Measurements from ENCODE around the gene CMYA5.

Gene CMYA5

DNA sequence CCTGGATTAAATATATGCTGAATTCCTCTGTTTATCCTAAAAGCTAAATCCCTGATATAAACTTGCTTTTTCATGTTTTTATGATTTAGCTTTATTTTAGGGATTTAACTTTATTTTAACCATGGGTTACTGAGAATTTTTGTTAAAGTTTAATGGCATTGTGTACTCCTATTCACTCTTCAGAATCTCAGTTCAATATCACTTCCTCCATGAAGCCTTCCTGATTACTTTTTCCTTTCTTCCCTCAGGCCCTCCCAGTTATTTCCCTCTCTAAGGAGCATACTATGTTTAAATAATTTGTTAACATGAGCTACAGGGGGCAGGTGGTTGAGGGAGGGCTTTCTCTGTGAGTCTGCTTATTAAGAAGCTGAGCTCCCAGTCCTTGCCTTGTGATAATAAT is 151.5 kb downstream of the CMYA5 start:
- DNase-seq: no peak

DNA sequence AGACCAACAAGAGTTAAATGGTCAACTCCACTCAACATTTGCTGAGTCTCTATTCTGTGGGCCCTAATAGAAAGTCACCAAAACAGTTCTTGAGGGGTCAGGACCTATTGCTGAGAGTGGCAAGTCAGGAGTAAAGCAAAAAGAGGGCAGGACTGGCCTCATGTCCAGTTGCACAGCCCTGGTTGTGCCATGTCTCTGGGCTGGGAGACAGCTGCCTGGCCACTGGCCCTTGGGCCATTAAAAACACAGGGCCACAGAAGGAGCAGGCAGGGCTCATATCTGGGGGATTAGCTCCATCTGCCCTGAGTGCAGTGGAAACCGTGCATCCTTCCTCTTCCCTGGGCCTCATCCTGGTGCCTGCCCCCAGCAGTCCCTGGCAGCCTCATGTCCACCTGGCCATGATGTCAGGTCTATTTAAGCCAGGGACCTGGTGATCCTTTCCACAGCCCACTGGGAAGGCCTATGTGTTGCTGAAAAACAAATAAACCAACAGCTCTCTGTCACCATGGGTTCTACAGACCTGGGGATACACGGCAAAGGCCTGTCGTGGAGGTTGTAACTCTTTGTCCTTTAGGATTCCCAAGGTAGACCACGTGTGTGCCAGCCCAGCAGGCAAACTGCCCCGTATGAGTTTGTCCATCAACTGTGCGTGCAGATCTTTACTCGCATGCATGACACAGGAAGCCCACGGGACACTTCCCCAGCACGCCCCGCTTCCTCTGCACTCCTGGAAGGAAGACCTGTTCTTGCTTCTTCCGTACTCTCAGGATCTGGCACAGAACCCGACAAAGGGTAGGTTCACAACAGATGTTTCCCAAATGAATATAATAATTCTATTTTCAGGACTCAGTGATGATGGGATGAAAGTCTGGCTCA is 152.6 kb downstream of the CMYA5 start:
- no peak for DNase-seq

- no peak for DNase-seq
Observed at GRCh38 chr5:79842991-79843390, 153.4 kb downstream of the CMYA5 start.

GRCh38 chr5:79843450-79844388 is 154.1 kb downstream of the CMYA5 start:
- no peak for DNase-seq

- DNase-seq: no peak
Observed at GRCh38 chr5:79844571-79844970, 154.9 kb downstream of the CMYA5 start.

GRCh38 chr5:79845448-79846197 is 156.0 kb downstream of the CMYA5 start:
- DNase-seq: no peak

- no peak for DNase-seq
Observed at GRCh38 chr5:79846198-79846521, 156.5 kb downstream of the CMYA5 start.

- DNase-seq: no peak
Observed at GRCh38 chr5:79847561-79847960, 157.9 kb downstream of the CMYA5 start.

DNA sequence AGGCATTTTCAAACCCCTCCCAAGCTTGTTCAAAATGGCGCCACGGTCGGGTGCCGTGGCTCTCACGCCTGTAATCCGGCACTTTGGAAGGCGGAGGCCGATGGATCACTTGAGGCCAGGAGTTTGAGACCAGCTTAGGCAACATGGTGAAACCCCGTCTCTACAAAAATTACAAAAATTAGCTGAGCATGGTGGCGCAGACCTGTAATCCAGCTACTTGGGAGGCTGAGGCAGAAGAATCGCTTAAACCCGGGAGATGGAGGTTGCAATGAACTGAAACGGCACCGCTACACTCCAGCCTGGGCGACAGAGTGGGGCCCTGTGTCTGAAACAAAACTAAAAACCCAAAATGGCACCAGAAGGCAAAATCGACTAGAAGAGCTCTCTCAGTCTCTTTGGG is 159.4 kb downstream of the CMYA5 start:
- DNase-seq: no peak
